Stimulated activated CD4-positive, alpha-beta T cell treated with anti-CD3 and anti-CD28 coated beads, Interleukin-4, amount 100 ng/mL, for 1 hour (primary cell): Measurements from ENCODE around the gene RAB39B.

Source experiments
- DNase-seq: peaks from one replicate; pipeline ENCODE4 v3.0.0-alpha.2; 2020

Gene RAB39B

DNA sequence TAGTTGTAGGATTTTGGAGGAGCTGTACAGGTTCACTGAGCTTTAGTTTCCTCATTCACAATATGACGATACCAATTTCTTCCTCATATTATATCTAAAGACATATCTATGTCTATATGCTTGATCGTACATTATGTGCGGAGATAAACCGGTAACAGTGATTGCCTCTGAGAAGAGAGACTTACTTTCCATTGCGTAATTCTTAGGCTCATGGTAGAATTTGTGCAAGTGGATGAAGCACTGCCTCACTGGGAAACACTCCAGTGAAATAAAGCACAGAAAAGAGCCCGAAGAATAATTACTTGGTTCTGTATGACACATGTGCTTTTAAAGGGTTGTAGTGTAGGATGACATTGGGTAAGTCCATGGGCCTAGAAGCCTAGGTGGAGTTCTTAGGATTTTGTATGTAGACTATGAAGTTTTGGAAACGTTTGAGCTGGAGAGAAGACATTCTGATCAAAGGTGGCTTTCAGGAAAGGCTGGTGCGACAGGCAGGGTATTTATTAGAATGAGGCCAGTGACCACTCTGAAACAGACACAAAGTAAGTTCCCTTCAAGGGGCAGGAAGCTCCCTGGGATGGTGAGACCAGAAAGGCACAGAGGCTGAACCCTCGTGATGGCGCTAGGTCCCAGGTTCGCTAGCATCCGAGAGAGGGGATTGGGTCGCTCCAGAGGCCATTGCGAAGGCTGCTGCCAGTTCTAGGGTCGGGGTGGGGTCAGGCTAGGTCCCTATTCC lies 48.7 kb downstream of the RAB39B start:
- DNase-seq: no peak

DNA sequence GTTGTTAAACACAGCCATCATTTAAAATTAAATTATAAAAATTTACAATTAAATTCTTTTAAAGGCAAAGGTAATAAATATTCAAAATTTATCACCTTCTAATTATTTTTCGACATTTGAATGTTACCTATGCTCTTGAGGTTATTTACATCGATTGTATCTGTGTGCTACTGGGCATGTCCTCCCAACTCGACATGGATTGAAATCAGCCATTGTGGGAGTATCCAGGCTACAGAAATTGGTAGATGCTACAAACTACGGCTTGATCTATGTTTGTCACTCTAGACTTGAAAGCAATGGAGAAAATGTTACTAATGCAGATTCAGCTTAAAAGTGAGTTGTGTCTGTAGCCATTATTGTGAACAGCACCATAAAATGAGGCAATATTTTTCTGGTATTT lies 50.6 kb downstream of the RAB39B start:
- DNase-seq: no peak

DNA sequence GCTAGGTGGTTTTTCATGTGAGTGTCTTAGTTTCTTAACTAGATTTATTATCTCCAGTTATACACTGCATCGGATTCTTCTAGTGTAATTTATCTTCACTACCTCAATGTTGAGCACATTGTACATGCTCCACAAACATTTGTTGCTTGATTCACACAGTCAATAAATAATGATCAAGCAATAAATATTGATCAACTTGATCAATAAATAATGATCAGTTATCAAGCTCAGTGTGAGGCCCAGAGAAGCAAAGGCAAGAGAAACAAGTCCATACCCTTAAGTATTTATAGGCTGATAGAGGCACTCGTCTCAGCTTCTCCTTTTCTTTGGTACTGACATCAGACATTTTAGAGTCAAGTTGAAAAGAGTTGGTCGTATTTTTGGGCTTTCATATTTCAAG lies 53.1 kb downstream of the RAB39B start:
- no peak for DNase-seq
